HepG2 (cell line): ENCODE results near the gene CDHR5. TPM values are rescaled to one million over a fixed set of nuclear protein-coding genes. Genes with fewer than 3 reads are reported as not detected.
A peak's percentile ranks its signal among the peaks of the same experiment; 100 is the strongest.

Experiments used
- ARID4A ChIP-seq: sonication (generic); formaldehyde crosslinking; IDR thresholded peaks from 2 replicates; pipeline ENCODE4 v1.5.0; 2020; ENCODE audit warnings: mild to moderate bottlenecking, missing genetic modification reagents, borderline replicate concordance
- ATAD3A ChIP-seq: sonication (generic); formaldehyde crosslinking; IDR thresholded peaks from 2 replicates; pipeline ENCODE4 v1.4.0; 2020; ENCODE audit warnings: missing genetic modification reagents
- CHD2 ChIP-seq: IDR thresholded peaks from 2 replicates; pipeline ENCODE4 v1.6.1; 2011; ENCODE audit warnings: low read depth, low read length, improper control_type of control experiment
- DRAP1 ChIP-seq: IDR thresholded peaks from 2 replicates; pipeline ENCODE4 v1.6.1; 2016; ENCODE audit warnings: missing genetic modification reagents, missing compliant biosample characterization
- FIP1L1 ChIP-seq: fragments of 200-400 bp; formaldehyde crosslinking; IDR thresholded peaks from 2 replicates; pipeline ENCODE4 v1.6.1; 2018; ENCODE audit warnings: low read depth, mild to moderate bottlenecking, low read length, moderate library complexity, borderline replicate concordance; ENCODE audit not compliant: insufficient read depth
- FOXA3 ChIP-seq: IDR thresholded peaks from 2 replicates; pipeline ENCODE4 v1.6.1; 2016; ENCODE audit warnings: missing genetic modification reagents, missing compliant biosample characterization
- HNRNPL ChIP-seq: fragments of 200-400 bp; formaldehyde crosslinking; IDR thresholded peaks from 2 replicates; pipeline ENCODE4 v1.6.1; 2017; ENCODE audit warnings: mild to moderate bottlenecking, low read depth, low read length
- HNRNPLL ChIP-seq: fragments of 200-400 bp; formaldehyde crosslinking; IDR thresholded peaks from 2 replicates; pipeline ENCODE4 v1.6.1; 2017; ENCODE audit warnings: mild to moderate bottlenecking, low read depth, low read length; ENCODE audit not compliant: poor library complexity, severe bottlenecking
- POLR2AphosphoS5 ChIP-seq: IDR thresholded peaks from 2 replicates; pipeline ENCODE4 v1.6.1; 2012; ENCODE audit warnings: low read depth, low read length
- PRDM4 ChIP-seq: sonication (generic); formaldehyde crosslinking; IDR thresholded peaks from 2 replicates; pipeline ENCODE4 v1.9.0; 2021; ENCODE audit warnings: missing genetic modification reagents, borderline replicate concordance
- SYNCRIP ChIP-seq: fragments of 200-400 bp; formaldehyde crosslinking; IDR thresholded peaks from 2 replicates; pipeline ENCODE4 v1.6.1; 2018; ENCODE audit warnings: mild to moderate bottlenecking, low read depth, low read length; ENCODE audit not compliant: insufficient read depth
- TIGD3 ChIP-seq: sonication (generic); formaldehyde crosslinking; IDR thresholded peaks from 2 replicates; pipeline ENCODE4 v1.5.1; 2020; ENCODE audit warnings: mild to moderate bottlenecking, missing genetic modification reagents, borderline replicate concordance
- TSC22D2 ChIP-seq: sonication (generic); formaldehyde crosslinking; IDR thresholded peaks from 2 replicates; pipeline ENCODE4 v1.5.1; 2020; ENCODE audit warnings: missing genetic modification reagents, mild to moderate bottlenecking, borderline replicate concordance
- ZKSCAN8 ChIP-seq: IDR thresholded peaks from 2 replicates; pipeline ENCODE4 v1.6.1; 2016; ENCODE audit warnings: borderline replicate concordance, missing genetic modification reagents, missing compliant biosample characterization
- ZNF260 ChIP-seq: sonication (generic); formaldehyde crosslinking; IDR thresholded peaks from 2 replicates; pipeline ENCODE4 v1.4.0; 2020; ENCODE audit warnings: missing genetic modification reagents, low read depth, mild to moderate bottlenecking, borderline replicate concordance
- ZNF501 ChIP-seq: sonication (generic); formaldehyde crosslinking; IDR thresholded peaks from 2 replicates; pipeline ENCODE4 v1.5.1; 2020; ENCODE audit warnings: mild to moderate bottlenecking, moderate library complexity, missing genetic modification reagents
- ZNF724P ChIP-seq: sonication (generic); formaldehyde crosslinking; IDR thresholded peaks from 2 replicates; pipeline ENCODE4 v1.8.0; 2022; ENCODE audit warnings: missing genetic modification reagents, borderline replicate concordance
- polyA plus RNA-seq, 8 experiments: library from polyadenylated mRNA; depleted of rRNA in 3 of 8; stranded (reverse) in 7 of 8; unstranded in 1 of 8; fragments of >200 nt; fragmentation: Illumina TruSeq in 4 of 8; extraction: Trizol in 4 of 8; gene quantifications; 2 replicates each; pipeline versions ENCODE4 v1.2.1 to v1.2.3, GENCODE V29; 2011 to 2016; ENCODE audit warnings: low read depth in 4 of 8, missing spikeins in 1 of 8, mixed read lengths in 1 of 8; ENCODE audit not compliant: insufficient read depth in 1 of 8
- total RNA-seq, 5 experiments: library from RNA; depleted of rRNA; stranded (reverse); fragments of >200 nt; fragmentation: Illumina TruSeq; extraction: Trizol; gene quantifications; 2 replicates each; pipeline ENCODE4 v1.2.3, GENCODE V29; 2016; ENCODE audit warnings: low read depth in 1 of 5

Gene CDHR5
- total and polyA plus RNA-seq, 2 of the 13 experiments (the other 11 are each of a cell fraction or from before 2014, with no cell fraction given) = 0.46 to 0.71 TPM

- no peak for TF ChIP-seq TIGD3 (CRISPR knock-in tag)
- no peak for TF ChIP-seq FIP1L1
- no peak for TF ChIP-seq ZNF724P (CRISPR knock-in tag)
- TF ChIP-seq ZKSCAN8 (CRISPR knock-in tag) = no peak
- no peak for TF ChIP-seq ZNF260 (CRISPR knock-in tag)
- no peak for TF ChIP-seq TSC22D2 (CRISPR knock-in tag)
- TF ChIP-seq ATAD3A (CRISPR knock-in tag) = no peak
- TF ChIP-seq ZNF501 (CRISPR knock-in tag) = no peak
- TF ChIP-seq ARID4A = no peak; the same call in 1 of the 2 replicates
- TF ChIP-seq HNRNPL = no peak
- no peak for TF ChIP-seq CHD2
- peak; percentile 1 for TF ChIP-seq HNRNPLL
- TF ChIP-seq SYNCRIP = no peak
- no peak for TF ChIP-seq POLR2AphosphoS5
- TF ChIP-seq PRDM4 (CRISPR knock-in tag) = no peak
- peak; percentile 63 for TF ChIP-seq FOXA3 (CRISPR knock-in tag)
- no peak for TF ChIP-seq DRAP1 (CRISPR knock-in tag)
These were observed 38.1 kb downstream of the CDHR5 start (continued) for GRCh38 chr11:586376-587316.
